ENCODE data around the gene PSMD5.

The PSMD5 gene

GRCh38 chr9:120888626-120889025 lies 45.9 kb upstream of the PSMD5 start:
- no peak for DNase-seq (ENCODE audit: low read depth)
- no peak overlapping the region for H3K4me3 ChIP-seq (replicated peaks; ENCODE audit: low read depth, low read length)
- TF ChIP-seq CTCF (IDR thresholded peaks at IDR 0.05; ENCODE audit: low read length, missing control alignments): no peak

GRCh38 chr9:120886490-120886967 lies 43.8 kb upstream of the PSMD5 start:
- no peak for TF ChIP-seq CTCF (IDR thresholded peaks at IDR 0.05; ENCODE audit: low read length, missing control alignments)
- no peak for DNase-seq (ENCODE audit: low read depth)

GRCh38 chr9:120885958-120886357 lies 43.2 kb upstream of the PSMD5 start:
- DNase-seq (ENCODE audit: low read depth): no peak
- TF ChIP-seq CTCF (IDR thresholded peaks at IDR 0.05; ENCODE audit: low read length, missing control alignments): no peak
- H3K4me3 ChIP-seq (replicated peaks; ENCODE audit: low read depth, low read length): no peak overlapping the region

More at GRCh38 chr9:120886490-120886967, 43.8 kb upstream of the PSMD5 start:
- H3K4me3 ChIP-seq (replicated peaks; ENCODE audit: low read depth, low read length): no peak overlapping the region

GRCh38 chr9:120885457-120885856 lies 42.7 kb upstream of the PSMD5 start:
- no peak for TF ChIP-seq CTCF (IDR thresholded peaks at IDR 0.05; ENCODE audit: low read length, missing control alignments)
- DNase-seq (ENCODE audit: low read depth): no peak
- H3K4me3 ChIP-seq (replicated peaks; ENCODE audit: low read depth, low read length): no peak overlapping the region

- no peak for DNase-seq (ENCODE audit: low read depth)
- H3K4me3 ChIP-seq (replicated peaks; ENCODE audit: low read depth, low read length): no peak overlapping the region
- no peak for TF ChIP-seq CTCF (IDR thresholded peaks at IDR 0.05; ENCODE audit: low read length, missing control alignments)
These were observed 40.9 kb upstream of the PSMD5 start for GRCh38 chr9:120883608-120883996.

- no peak for TF ChIP-seq CTCF (IDR thresholded peaks at IDR 0.05; ENCODE audit: low read length, missing control alignments)
- H3K4me3 ChIP-seq (replicated peaks; ENCODE audit: low read depth, low read length): no peak overlapping the region
- no peak for DNase-seq (ENCODE audit: low read depth)
These were observed 40.3 kb upstream of the PSMD5 start for GRCh38 chr9:120882935-120883607.

GRCh38 chr9:120879446-120879845 lies 36.7 kb upstream of the PSMD5 start:
- TF ChIP-seq CTCF (IDR thresholded peaks at IDR 0.05; ENCODE audit: low read length, missing control alignments): no peak
- no peak overlapping the region for H3K4me3 ChIP-seq (replicated peaks; ENCODE audit: low read depth, low read length)
- DNase-seq (ENCODE audit: low read depth): no peak

Measured in fibroblast of pulmonary artery (primary cell).